GM23338 (cell line): Measurements from ENCODE around the gene EDN1. TPM values are rescaled to one million over a fixed set of nuclear protein-coding genes. Genes with fewer than 3 reads are reported as not detected.
A peak's percentile ranks its signal among the peaks of the same experiment; 100 is the strongest.

Experiments
- ATAC-seq: fragments of 200-7000 bp; cut with Tn5 transposase; 3 replicates; pipeline ENCODE4 v1.9.1; 2020
- DNase-seq: peaks from one replicate; pipeline ENCODE4 v3.0.0-alpha.2; 2015; ENCODE audit warnings: low spot score
- H2AFZ ChIP-seq: fragments of 200-600 bp; sonication (generic); 2 replicates; pipeline ENCODE4 v1.8.0; 2016; ENCODE audit warnings: antibody characterized with exemption, mild to moderate bottlenecking, moderate library complexity
- H3F3A ChIP-seq: fragments of 200-600 bp; sonication (generic); replicated peaks from 2 replicates; pipeline ENCODE4 v1.8.0; 2017; ENCODE audit warnings: antibody characterized with exemption, mixed run types, low read depth
- H3K27ac ChIP-seq: fragments of 200-600 bp; sonication (generic); 2 replicates; pipeline ENCODE4 v1.6.1; 2016; ENCODE audit warnings: low read depth
- H3K27me3 ChIP-seq: fragments of 200-600 bp; sonication (generic); 2 replicates; pipeline ENCODE4 v1.8.0; 2016; ENCODE audit warnings: mild to moderate bottlenecking, mixed run types, moderate library complexity; ENCODE audit not compliant: insufficient read depth
- H3K36me3 ChIP-seq: fragments of 200-600 bp; sonication (generic); 2 replicates; pipeline ENCODE4 v1.8.0; 2016; ENCODE audit warnings: mild to moderate bottlenecking; ENCODE audit not compliant: insufficient read depth
- H3K4me1 ChIP-seq: fragments of 200-600 bp; sonication (generic); 2 replicates; pipeline ENCODE4 v1.8.0; 2016; ENCODE audit warnings: mild to moderate bottlenecking, moderate library complexity; ENCODE audit not compliant: insufficient read depth
- H3K4me2 ChIP-seq: fragments of 200-600 bp; sonication (generic); 2 replicates; pipeline ENCODE4 v1.7.1; 2017; ENCODE audit warnings: mixed run types
- H3K4me3 ChIP-seq: fragments of 200-600 bp; sonication (generic); 2 replicates; pipeline ENCODE4 v1.6.1; 2016; ENCODE audit warnings: mixed run types
- H3K79me2 ChIP-seq: fragments of 200-600 bp; sonication (generic); replicated peaks from 2 replicates; pipeline ENCODE4 v1.8.0; 2017; ENCODE audit warnings: mild to moderate bottlenecking; ENCODE audit not compliant: insufficient read depth
- H3K9me2 ChIP-seq: fragments of 200-600 bp; sonication (generic); 2 replicates; pipeline ENCODE4 v1.8.0; 2017; ENCODE audit not compliant: insufficient read depth
- H4K20me1 ChIP-seq: fragments of 200-600 bp; sonication (generic); replicated peaks from 2 replicates; pipeline ENCODE4 v1.8.0; 2017; ENCODE audit warnings: mild to moderate bottlenecking; ENCODE audit not compliant: insufficient read depth
- H3K27ac Mint-ChIP-seq: 2 replicates; pipeline ENCODE4 v1.8.0; 2020; ENCODE audit warnings: inconsistent platforms, mild to moderate bottlenecking, moderate library complexity, mixed read lengths
- H3K27me3 Mint-ChIP-seq: 3 replicates; pipeline ENCODE4 v1.8.0; 2022; ENCODE audit warnings: low read depth, mild to moderate bottlenecking, moderate library complexity, mixed read lengths, inconsistent platforms; ENCODE audit not compliant: insufficient read depth, poor library complexity
- H3K36me3 Mint-ChIP-seq: 3 replicates; pipeline ENCODE4 v1.8.0; 2021; ENCODE audit warnings: low read depth, mild to moderate bottlenecking, inconsistent platforms, moderate library complexity, mixed read lengths
- H3K4me1 Mint-ChIP-seq: 3 replicates; pipeline ENCODE4 v1.8.0; 2020; ENCODE audit warnings: mild to moderate bottlenecking, inconsistent platforms, mixed read lengths
- H3K4me3 Mint-ChIP-seq: 3 replicates; pipeline ENCODE4 v1.8.0; 2021; ENCODE audit warnings: moderate library complexity, mild to moderate bottlenecking, inconsistent platforms, mixed read lengths
- H3K9me3 Mint-ChIP-seq: 3 replicates; pipeline ENCODE4 v1.8.0; 2020; ENCODE audit warnings: moderate library complexity, mild to moderate bottlenecking, inconsistent platforms, mixed read lengths
- CREB1 ChIP-seq: fragments of 250-450 bp; sonication (Bioruptor Pico); IDR thresholded peaks from 2 replicates; pipeline ENCODE4 v1.5.0; 2020; ENCODE audit warnings: low read depth, mild to moderate bottlenecking, moderate library complexity
- ETS1 ChIP-seq: IDR thresholded peaks from 2 replicates; pipeline ENCODE4 v1.6.1; 2016; ENCODE audit warnings: antibody characterized with exemption
- EZH2phosphoT487 ChIP-seq: fragments of 200-600 bp; sonication (generic); IDR thresholded peaks from one replicate; pipeline ENCODE4 v1.8.1; 2018; ENCODE audit warnings: antibody characterized with exemption; ENCODE audit not compliant: unreplicated experiment
- NANOG ChIP-seq: IDR thresholded peaks from 2 replicates; pipeline ENCODE4 v1.6.1; 2016; ENCODE audit warnings: antibody characterized with exemption, borderline replicate concordance
- POLR2AphosphoS5 ChIP-seq: IDR thresholded peaks from 2 replicates; pipeline ENCODE4 v1.6.1; 2016; ENCODE audit warnings: antibody characterized with exemption, low read depth
- REST ChIP-seq: IDR thresholded peaks from one replicate; pipeline ENCODE4 v1.6.1; 2018; ENCODE audit warnings: antibody characterized with exemption; ENCODE audit not compliant: unreplicated experiment
- STAT1 ChIP-seq: IDR thresholded peaks from one replicate; pipeline ENCODE4 v1.6.1; 2016; ENCODE audit warnings: antibody characterized with exemption; ENCODE audit not compliant: unreplicated experiment
- ZNF331 ChIP-seq: fragments of 250-450 bp; sonication (Bioruptor Pico); IDR thresholded peaks from 2 replicates; pipeline ENCODE4 v1.5.0; 2020; ENCODE audit warnings: low read depth, mild to moderate bottlenecking, moderate library complexity
- ZNF462 ChIP-seq: fragments of 250-450 bp; sonication (Bioruptor Pico); IDR thresholded peaks from 2 replicates; pipeline ENCODE4 v1.5.0; 2020; ENCODE audit warnings: mild to moderate bottlenecking, moderate library complexity
- polyA plus RNA-seq: library from polyadenylated mRNA; unstranded; fragments of >200 nt; fragmentation: Nextera tagmentation; extraction: Ambion mirVana; gene quantifications from 2 replicates; pipeline ENCODE4 v1.2.1, GENCODE V29; 2016
- total RNA-seq: library from RNA; depleted of rRNA; stranded (reverse); fragments of >200 nt; shearing (Covaris generic); gene quantifications from 2 replicates; pipeline ENCODE4 v1.2.3, GENCODE V29; 2014

The EDN1 gene
- total and polyA plus RNA-seq, 2 experiments from 2014 or later = 0.80 to 1.2 TPM

GRCh38 chr6:12336121-12336971 is 46.2 kb downstream of the EDN1 start:
- Mint-ChIP-seq H3K4me3 (no peak overlapping the region), H3K27me3 (no peaks in the 10 kb centered on the region), H3K27ac (no peak overlapping the region), H3K9me3 (no peaks in the 10 kb centered on the region), H3K36me3 (no peaks in the 10 kb centered on the region), H3K4me1 (peaks cover 8% of the 10 kb centered on the region)
- Histone ChIP-seq H3K4me1 (peaks cover 10% of the 10 kb centered on the region; the same call in 1 of the 2 replicates), H4K20me1 (no peaks in the 10 kb centered on the region), H3K79me2 (no peaks in the 10 kb centered on the region), H3K4me3 (no peak overlapping the region), H3K27ac (peak overlapping the region; percentile 73), H3F3A (0 out of 2 replicates have a peak, but pooled peaks cover 3% of the 10 kb centered on the region), H2AFZ (peak overlapping the region; percentile 89), H3K9me2 (no peaks in the 10 kb centered on the region; the same call in 1 of the 2 replicates), H3K27me3 (no peaks in the 10 kb centered on the region), H3K4me2 (peak overlapping the region; percentile 52; the same call in 1 of the 2 replicates), H3K36me3 (no peaks in the 10 kb centered on the region)
- no peak for TF ChIP-seq NANOG
- no peak for TF ChIP-seq ETS1
- no peak for TF ChIP-seq ZNF462 (CRISPR knock-in tag)
- TF ChIP-seq ZNF331 = no peak
- TF ChIP-seq POLR2AphosphoS5 = no peak
- TF ChIP-seq STAT1 = no peak
- TF ChIP-seq EZH2phosphoT487 = no peak
- no peak for TF ChIP-seq CREB1
- TF ChIP-seq REST = no peak
- DNase-seq (no peak), ATAC-seq (peak; percentile 88)
